GM12892 (cell line): ENCODE measurements around the gene MYO18B.

Experiments
- POLR2A ChIP-seq: IDR thresholded peaks from 2 replicates; pipeline ENCODE4 v1.6.1; 2011; ENCODE audit warnings: low read depth, low read length, control low read depth
- POLR2AphosphoS5 ChIP-seq: IDR thresholded peaks from 2 replicates; pipeline ENCODE4 v1.6.1; 2011; ENCODE audit warnings: low read depth, low read length, control low read depth
- TAF1 ChIP-seq: IDR thresholded peaks from 2 replicates; pipeline ENCODE4 v1.6.1; 2011; ENCODE audit warnings: low read depth, mild to moderate bottlenecking, control low read depth, low read length, borderline replicate concordance

DNA sequence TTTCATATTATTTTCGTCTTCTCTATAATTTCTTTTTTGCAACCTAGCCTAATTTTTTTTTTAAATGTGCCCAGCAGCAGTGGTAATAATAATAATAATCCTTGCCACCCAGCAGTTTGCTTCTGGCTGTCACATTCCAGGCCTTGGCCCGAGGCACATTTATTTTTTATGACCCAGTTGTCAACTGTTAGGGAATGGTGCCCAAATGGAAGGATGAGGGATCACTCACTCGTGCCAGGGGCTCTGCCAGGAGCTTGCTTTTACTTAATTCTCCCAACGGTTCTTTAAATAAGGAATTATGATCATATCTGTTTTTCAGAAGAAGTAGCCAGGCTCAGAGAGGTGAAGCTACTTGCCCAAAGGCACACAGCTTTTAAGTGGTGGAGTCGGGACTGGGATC, 49.6 kb downstream of the MYO18B start:
- TF ChIP-seq POLR2AphosphoS5 (no peak), POLR2A (no peak), TAF1 (no peak)
